DOHH2 (cell line): ENCODE measurements around the gene RPF1.

Experiments used
- H3F3A ChIP-seq: fragments of 200-600 bp; sonication (generic), shearing (Covaris generic); 2 replicates; pipeline ENCODE4 v1.6.0; 2016; ENCODE audit warnings: antibody characterized with exemption, mild to moderate bottlenecking; ENCODE audit not compliant: control insufficient read depth, insufficient read depth
- H3K27ac ChIP-seq: fragments of 200-600 bp; sonication (generic); 2 replicates; pipeline ENCODE4 v1.5.1; 2014; ENCODE audit warnings: low read depth, mild to moderate bottlenecking, low read length, moderate library complexity
- H3K27me3 ChIP-seq: fragments of 200-600 bp; sonication (generic); 2 replicates; pipeline ENCODE4 v1.6.1; 2014; ENCODE audit warnings: mild to moderate bottlenecking, low read length, mixed read lengths; ENCODE audit not compliant: control insufficient read depth
- H3K36me3 ChIP-seq: fragments of 200-600 bp; sonication (generic); 2 replicates; pipeline ENCODE4 v1.6.1; 2014; ENCODE audit warnings: mild to moderate bottlenecking, low read length, moderate library complexity, mixed read lengths; ENCODE audit not compliant: control insufficient read depth
- H3K4me1 ChIP-seq: fragments of 200-600 bp; sonication (generic); 2 replicates; pipeline ENCODE4 v1.6.1; 2014; ENCODE audit warnings: mild to moderate bottlenecking, low read length, mixed read lengths; ENCODE audit not compliant: control insufficient read depth
- H3K4me2 ChIP-seq: fragments of 200-600 bp; sonication (generic); 2 replicates; pipeline ENCODE4 v1.6.0; 2014; ENCODE audit warnings: mild to moderate bottlenecking, low read length, moderate library complexity
- H3K4me3 ChIP-seq: fragments of 200-600 bp; sonication (generic); 2 replicates; pipeline ENCODE4 v1.5.1; 2014; ENCODE audit warnings: mild to moderate bottlenecking, low read length, mixed read lengths
- H3K79me2 ChIP-seq: fragments of 200-600 bp; sonication (generic); 2 replicates; pipeline ENCODE4 v1.6.1; 2014; ENCODE audit warnings: mild to moderate bottlenecking, low read length, mixed read lengths; ENCODE audit not compliant: control insufficient read depth
- H3K9me2 ChIP-seq: fragments of 200-600 bp; sonication (generic); replicated peaks from 2 replicates; pipeline ENCODE4 v1.6.1; 2014; ENCODE audit warnings: mild to moderate bottlenecking, low read length, mixed read lengths; ENCODE audit not compliant: control insufficient read depth
- H3K9me3 ChIP-seq: fragments of 200-600 bp; sonication (generic); 2 replicates; pipeline ENCODE4 v1.6.1; 2014; ENCODE audit warnings: antibody characterized with exemption, low read length, mixed read lengths; ENCODE audit not compliant: control insufficient read depth, insufficient read depth
- H4K20me1 ChIP-seq: fragments of 200-600 bp; sonication (generic); 2 replicates; pipeline ENCODE4 v1.6.0; 2014; ENCODE audit warnings: low read depth, mild to moderate bottlenecking, antibody characterized with exemption, low read length, moderate library complexity; ENCODE audit not compliant: control insufficient read depth, insufficient read depth
- EZH2phosphoT487 ChIP-seq: fragments of 200-600 bp; sonication (generic); IDR thresholded peaks from 2 replicates; pipeline ENCODE4 v1.6.1; 2017; ENCODE audit warnings: borderline replicate concordance, mild to moderate bottlenecking, antibody characterized with exemption, low read length, moderate library complexity, mixed read lengths
- TF ChIP-seq, protein P1 (sequence below): fragments of 200-600 bp; sonication (generic); IDR thresholded peaks from one replicate; pipeline ENCODE4 v1.5.1; 2014; ENCODE audit warnings: antibody characterized with exemption, mild to moderate bottlenecking, low read depth, low read length; ENCODE audit not compliant: poor library complexity, severe bottlenecking

The RPF1 gene

DNA sequence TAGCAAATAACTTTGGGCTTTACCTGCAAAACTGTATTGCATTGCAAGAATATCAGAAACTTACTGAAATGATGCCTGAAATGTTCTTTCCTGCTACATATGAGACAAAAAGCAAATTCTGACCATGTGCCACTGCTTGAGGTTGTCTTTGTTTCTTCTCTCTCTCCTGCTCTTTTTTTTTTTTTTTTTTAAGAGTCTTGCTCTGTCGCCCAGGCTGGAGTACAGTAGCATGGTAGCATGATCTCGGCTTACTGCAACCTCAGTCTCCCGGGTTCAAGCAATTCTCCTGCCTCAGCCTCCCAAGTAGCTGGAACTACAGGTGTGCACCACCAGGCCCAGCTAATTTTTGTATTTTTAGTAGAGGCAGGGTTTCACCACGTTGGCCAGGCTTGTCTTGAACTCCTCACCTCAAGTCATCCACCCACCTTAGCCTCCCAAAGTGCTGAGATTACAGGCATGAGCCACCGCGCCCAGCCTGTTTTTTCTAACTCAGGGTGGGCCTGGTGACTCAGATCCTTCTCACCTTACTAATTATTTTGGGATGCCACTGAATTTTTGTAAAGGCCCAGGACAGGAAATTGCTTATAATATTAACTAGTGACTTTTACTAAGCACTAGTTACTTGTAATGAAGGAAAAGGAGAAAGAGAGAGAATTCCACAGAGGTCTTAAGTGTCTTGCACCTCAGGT lies 44.8 kb upstream of the RPF1 start:
- H3K27me3 ChIP-seq, result no peaks in the 10 kb centered on the region
- H3F3A ChIP-seq, result no peaks in the 10 kb centered on the region
- TF ChIP-seq, protein P1, sequence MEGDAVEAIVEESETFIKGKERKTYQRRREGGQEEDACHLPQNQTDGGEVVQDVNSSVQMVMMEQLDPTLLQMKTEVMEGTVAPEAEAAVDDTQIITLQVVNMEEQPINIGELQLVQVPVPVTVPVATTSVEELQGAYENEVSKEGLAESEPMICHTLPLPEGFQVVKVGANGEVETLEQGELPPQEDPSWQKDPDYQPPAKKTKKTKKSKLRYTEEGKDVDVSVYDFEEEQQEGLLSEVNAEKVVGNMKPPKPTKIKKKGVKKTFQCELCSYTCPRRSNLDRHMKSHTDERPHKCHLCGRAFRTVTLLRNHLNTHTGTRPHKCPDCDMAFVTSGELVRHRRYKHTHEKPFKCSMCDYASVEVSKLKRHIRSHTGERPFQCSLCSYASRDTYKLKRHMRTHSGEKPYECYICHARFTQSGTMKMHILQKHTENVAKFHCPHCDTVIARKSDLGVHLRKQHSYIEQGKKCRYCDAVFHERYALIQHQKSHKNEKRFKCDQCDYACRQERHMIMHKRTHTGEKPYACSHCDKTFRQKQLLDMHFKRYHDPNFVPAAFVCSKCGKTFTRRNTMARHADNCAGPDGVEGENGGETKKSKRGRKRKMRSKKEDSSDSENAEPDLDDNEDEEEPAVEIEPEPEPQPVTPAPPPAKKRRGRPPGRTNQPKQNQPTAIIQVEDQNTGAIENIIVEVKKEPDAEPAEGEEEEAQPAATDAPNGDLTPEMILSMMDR, result no peak
- TF ChIP-seq EZH2phosphoT487, result no peak
- peak overlapping the region; percentile 63 for H3K4me2 ChIP-seq
- no peak overlapping the region; the same call in 1 of the 2 replicates for H3K4me3 ChIP-seq
- peaks cover 31% of the 10 kb centered on the region for H3K4me1 ChIP-seq
- peaks cover 5% of the 10 kb centered on the region; the same call in 1 of the 2 replicates for H3K9me3 ChIP-seq
- no peaks in the 10 kb centered on the region for H4K20me1 ChIP-seq
- H3K9me2 ChIP-seq, result no peaks in the 10 kb centered on the region
- H3K36me3 ChIP-seq, result no peaks in the 10 kb centered on the region
- no peak overlapping the region for H3K27ac ChIP-seq
- no peaks in the 10 kb centered on the region for H3K79me2 ChIP-seq

DNA sequence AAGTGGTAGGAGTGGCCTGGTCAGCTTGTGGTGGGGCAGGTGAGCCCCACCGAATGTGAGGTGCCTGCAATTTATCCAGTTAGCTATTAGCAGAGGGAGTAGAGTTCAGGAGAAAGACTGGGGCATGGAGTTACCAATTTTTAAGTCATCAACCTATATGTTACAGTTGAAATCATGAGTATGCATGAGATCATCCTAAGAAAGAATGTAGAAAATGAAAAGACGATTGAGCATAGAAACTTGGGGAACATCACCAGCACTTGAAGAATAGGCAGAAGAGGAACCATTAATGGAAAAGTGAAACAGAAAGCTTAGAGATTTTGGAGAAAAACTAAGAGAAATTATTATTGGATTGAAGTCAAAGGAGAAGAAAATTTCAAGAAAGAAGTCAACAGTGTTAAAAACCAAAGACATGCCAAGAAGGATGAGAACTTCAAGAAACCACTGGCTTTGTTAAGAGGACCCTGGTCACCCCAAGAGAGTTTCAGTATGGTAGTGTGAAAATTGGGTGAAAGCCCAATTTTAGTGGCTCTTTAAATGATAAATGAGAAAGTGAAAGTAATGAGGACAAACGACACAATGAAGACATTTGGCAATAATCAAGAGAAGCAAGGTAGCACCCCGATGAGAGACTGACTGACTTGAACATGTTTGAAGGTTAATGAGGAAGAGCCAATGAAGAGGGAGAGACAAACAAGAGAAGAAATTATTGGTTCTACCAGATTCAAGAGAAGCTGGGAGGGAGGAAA lies 44.1 kb upstream of the RPF1 start:
- Histone ChIP-seq H3K36me3 (no peaks in the 10 kb centered on the region), H3K27me3 (no peaks in the 10 kb centered on the region), H4K20me1 (no peaks in the 10 kb centered on the region), H3K4me1 (peaks cover 31% of the 10 kb centered on the region), H3K4me2 (no peak overlapping the region), H3K79me2 (no peaks in the 10 kb centered on the region), H3K4me3 (no peak overlapping the region), H3K9me2 (no peaks in the 10 kb centered on the region), H3K9me3 (peaks cover 2% of the 10 kb centered on the region; the same call in 1 of the 2 replicates), H3K27ac (no peak overlapping the region), H3F3A (no peaks in the 10 kb centered on the region)
- no peak for TF ChIP-seq EZH2phosphoT487
- TF ChIP-seq, protein P1, result no peak

DNA sequence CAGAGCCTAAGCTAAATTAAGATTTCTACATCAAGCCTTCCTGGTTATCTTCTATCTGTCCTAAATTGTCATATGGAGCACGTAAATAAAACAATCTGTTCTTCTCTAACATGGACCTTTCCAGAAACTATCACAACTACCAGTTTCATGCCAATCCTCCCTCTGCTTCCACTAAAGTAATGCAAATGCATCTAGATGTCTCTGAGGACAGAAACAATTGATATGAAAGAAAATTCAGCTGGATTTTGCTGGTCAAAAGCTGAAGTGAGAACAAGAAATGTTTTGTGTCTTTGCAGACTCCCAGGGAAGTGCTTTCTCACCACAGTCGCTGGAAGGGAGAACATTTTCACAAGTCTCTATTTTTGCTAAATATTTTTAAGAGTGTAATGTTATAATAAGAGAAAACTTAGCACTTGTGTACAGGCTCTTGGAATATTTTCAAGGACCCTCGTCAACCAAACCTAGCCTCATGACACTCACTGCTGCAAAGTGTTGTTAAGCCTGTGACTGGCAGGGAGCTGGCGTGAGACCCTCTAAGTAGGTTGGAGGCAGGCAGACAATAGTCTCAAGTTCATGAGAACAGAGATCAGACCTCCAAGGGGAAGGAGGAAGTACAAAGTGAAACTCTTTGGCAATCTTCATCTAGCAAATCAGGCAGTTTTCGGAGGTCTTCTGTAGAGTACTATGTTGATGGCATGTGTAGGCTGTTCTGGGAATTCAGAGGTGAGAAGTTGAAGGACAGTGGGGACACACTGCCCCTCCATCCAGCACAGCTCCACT lies 42.0 kb upstream of the RPF1 start:
- no peaks in the 10 kb centered on the region for H3K9me3 ChIP-seq
- no peaks in the 10 kb centered on the region for H3K79me2 ChIP-seq
- peak overlapping the region; percentile 5; the same call in 1 of the 2 replicates for H3K4me3 ChIP-seq
- no peaks in the 10 kb centered on the region for H4K20me1 ChIP-seq
- H3K27me3 ChIP-seq, result no peaks in the 10 kb centered on the region
- TF ChIP-seq, protein P1, result no peak
- TF ChIP-seq EZH2phosphoT487, result no peak
- no peak overlapping the region for H3K27ac ChIP-seq
- peaks cover 31% of the 10 kb centered on the region for H3K4me1 ChIP-seq
- no peaks in the 10 kb centered on the region for H3K9me2 ChIP-seq
- no peaks in the 10 kb centered on the region for H3F3A ChIP-seq
- H3K4me2 ChIP-seq, result peak overlapping the region; percentile 36
- no peaks in the 10 kb centered on the region for H3K36me3 ChIP-seq
